Endometrium (tissue), 2 donors: ENCODE data around the gene JAKMIP1.

ENCODE experiments used
- FAIRE-seq: peaks from 2 replicates; lab custom pipeline; 2012; peaks lifted over from hg19 to GRCh38; lab: Jason Lieb, UNC
- donor health status: control.
- donor health status: control.

Gene JAKMIP1

DNA sequence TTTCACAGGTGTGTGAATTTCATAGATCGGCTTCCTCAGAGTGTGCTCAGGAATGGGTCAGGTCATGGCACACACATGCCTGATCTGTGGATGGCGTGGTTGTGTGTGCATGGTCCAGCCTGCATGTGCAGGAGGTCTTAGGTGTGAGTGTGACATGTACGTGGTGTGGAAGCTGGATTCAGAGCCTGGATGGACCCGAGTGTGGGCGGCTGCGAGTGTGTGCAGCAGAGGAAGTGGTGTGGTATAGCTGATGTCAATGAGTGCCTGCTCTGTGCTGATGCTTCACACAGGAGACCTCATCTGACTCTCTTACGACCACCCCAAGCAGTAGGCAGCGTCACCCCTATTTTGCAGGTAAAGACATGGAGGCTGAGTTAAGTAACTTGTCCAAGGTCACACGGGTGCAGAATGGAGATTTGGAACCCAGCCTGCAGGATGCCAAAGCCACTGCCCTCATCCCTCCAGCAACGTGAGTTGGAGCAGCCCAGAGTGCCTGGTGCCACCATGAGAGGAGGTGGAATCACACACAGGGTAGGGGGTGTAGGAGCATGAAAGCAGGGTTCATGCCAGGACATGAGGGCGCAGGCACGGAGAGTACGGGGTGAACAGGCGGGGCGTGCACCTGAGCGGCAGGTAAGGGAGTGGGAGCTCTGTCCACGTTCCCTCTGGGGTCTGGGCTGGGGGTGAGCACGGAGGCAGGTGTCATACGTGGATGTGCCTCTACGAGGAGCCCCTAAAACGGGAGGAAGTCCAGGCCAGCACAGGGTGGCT is 157.9 kb downstream of the JAKMIP1 start:
- FAIRE-seq, result no peak

DNA sequence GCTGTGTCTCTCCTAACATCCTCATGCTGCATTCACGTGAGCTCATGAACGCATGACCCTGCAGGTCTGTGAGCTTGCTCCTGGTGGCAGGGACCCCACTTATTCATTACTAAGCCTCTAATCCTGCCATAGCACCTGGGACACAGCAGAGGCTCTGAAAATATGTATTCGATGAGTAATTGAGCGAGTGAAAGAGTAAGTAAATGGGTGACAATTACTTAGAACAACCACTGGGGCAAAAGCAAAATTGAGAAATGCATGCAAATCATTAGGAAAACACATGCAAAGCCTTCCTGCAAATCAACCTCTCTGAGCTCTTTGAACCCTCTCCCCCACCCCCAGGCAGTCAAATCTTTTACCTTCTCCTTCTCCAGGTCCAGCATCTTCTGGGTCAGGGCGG is 158.5 kb downstream of the JAKMIP1 start:
- FAIRE-seq, result no peak

DNA sequence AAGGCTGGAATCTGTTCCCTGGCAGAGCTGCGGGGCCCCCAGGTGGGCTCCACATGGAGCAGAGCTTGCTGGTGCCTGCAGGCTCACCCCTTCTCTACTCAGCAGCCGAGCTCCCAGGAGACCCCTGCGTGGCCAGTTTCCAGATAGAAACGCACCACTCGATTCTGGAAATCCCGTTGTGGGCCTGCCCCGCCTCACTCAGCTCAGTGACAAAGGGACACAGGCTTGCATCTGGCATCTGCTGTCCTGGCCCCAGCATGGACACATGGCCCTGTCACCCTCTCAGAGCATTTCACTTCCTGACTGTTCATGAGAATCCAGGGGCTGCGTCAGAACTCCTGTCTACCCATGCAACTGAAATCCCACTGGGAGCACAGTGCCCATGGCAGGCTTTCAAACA is 161.6 kb downstream of the JAKMIP1 start:
- FAIRE-seq, result no peak

DNA sequence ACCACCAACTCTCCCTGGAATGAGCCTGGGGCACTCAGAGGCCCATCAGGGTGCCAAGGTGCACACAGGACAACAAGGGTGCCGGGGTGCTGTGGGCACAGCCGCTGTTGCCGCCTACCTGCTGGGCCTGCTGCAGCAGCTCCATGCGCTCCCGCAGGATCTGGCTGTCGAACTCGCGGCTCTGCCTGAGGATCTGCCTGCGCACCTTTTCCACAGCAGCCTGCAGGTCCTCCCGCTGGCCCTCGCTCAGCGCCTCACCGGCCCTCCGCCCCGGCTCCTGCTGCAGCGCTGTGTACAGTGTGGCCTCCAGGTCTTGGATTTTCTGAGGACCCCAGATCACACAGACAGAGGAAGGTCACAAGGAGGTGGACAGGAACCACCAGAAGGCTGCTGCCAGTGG is 164.6 kb downstream of the JAKMIP1 start:
- no peak for FAIRE-seq

DNA sequence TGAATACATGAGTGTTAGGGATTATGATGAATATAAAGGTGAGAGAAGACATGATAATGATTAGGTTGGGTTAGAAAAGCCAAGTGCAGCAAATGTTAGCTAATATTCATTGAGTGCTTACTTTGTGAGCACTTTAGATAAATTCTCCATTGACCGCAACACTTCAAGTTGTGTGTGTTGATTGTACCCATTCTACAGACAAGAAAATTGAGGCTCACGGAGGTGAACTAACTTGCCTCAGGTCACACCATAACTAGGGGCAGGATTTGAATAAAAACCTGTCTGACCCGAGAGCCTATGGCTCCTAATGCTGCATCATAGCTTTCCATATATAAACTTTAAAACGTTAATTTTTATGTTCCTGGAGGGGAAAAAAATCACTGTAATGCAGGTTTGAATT is 167.0 kb downstream of the JAKMIP1 start:
- no peak for FAIRE-seq

DNA sequence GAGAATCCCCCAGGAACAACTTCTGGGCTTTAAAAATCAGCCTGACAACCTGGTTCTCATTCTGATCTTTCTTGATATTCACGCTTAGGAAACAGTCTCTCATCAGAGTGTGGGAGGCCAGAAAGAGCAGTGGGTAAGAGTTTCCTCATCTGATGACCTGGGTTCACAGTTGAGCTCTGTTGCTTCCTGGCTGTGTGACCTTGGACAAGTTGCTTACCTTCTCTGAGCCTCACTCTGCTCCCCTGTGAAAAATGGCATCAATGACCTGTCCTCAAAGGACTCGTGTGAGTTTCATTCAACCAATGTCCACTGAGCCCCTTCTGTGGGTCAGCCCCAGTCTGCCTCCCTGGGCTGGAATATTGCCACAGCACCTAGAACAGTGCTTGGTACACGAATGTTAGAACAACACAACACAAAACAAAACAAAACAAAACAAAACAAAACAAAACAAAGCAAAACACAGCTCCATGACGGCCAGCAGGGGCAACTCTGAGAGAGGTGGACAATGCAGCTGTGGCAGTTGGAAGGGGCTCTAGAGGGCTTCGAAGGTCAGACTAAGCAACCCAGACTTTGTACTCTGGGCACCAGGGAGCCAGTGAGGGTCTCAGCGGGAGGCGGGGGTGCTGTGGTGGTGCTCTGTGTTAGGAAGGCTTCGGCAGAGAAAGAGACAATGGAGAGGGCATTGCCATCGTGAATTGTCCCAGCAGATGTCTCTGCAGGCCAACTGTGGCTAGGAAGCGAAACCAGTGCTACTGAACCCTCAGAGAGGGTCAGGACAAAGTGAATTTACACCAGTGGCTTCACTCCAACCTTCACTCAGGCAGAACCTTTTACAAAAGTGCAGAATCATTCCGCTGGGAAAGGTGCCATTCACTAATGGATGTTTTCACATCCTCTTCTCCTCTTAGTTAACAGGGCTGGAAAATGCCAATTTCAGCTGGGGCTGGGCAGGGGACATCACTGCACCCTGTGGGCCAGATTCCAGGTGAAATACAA is 167.8 kb downstream of the JAKMIP1 start:
- no peak for FAIRE-seq

DNA sequence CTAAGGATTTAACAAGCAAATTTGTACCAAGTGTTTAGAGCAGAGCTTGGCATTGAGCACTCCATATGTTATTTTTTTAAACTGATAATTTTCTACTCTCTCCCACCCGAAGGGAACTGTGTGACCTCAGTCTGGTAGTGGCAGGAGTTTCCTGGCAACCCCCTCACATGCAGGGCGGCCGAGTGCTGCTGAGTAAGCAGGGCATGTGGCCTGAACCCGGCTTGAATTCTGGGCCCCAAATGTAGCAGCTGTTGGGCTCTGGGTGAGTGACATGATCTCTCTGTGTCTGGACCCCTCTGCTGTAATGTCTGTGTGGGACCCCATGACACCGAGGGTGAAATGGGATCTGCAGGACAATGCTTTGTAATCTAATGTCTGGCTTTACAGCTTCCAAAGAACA is 168.5 kb downstream of the JAKMIP1 start:
- no peak for FAIRE-seq

DNA sequence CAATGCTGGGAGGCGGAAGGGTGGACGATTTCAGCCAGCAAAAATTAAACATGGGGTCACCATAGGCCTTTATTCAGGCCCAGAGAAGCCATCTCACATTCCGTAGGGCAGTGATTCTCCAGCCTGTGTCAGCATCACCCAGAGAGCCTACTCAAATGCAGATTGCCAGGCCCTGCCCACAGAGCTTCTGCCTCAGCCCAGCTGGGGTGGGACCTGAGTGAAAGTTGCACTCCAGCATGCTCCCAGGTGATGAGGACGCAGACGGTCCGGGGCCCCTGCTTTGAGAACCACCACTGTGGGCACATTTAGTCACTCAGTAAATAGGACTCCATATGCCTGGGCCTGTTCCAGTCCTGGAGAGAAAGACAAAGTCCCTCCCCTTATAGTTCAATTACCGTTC is 169.7 kb downstream of the JAKMIP1 start:
- no peak for FAIRE-seq

DNA sequence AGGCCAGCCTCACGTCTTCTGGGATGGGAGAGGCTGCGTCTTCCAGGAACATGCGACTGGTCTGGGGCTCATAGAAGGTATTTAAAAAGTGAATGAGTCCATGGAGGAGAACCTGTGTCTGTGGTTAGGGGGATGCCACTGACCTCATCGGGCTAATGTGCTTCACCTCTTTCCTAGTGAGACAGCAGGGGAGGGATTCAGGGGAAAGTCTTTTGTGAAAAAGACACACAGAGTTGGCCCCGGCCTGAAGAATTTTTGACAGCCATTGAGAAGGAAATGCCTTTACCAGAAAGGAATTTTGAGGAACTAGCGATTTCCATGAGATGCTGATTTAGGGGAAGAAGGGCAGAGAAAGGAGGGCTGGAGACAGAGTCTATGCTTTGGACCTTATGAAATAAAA is 171.1 kb downstream of the JAKMIP1 start:
- FAIRE-seq, result no peak

DNA sequence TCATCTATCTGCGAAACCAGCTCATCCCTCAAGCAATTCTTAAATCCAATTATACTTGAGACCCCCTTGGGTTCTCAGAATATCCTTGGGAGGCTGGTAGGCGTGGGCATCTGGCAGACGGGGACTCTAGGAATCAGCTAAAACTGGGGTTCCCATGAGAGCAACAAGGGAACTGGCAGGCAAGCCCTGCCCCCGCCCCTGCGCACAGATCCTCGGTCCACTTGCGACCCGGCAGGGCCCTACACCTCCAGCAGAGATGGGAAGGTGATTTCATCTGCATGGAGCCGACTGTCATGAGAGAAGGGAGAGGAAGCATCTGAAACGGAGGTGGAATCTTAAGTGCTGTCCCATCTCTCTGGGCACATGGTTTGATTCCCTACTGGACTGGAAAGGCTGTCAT is 172.2 kb downstream of the JAKMIP1 start:
- FAIRE-seq, result no peak

DNA sequence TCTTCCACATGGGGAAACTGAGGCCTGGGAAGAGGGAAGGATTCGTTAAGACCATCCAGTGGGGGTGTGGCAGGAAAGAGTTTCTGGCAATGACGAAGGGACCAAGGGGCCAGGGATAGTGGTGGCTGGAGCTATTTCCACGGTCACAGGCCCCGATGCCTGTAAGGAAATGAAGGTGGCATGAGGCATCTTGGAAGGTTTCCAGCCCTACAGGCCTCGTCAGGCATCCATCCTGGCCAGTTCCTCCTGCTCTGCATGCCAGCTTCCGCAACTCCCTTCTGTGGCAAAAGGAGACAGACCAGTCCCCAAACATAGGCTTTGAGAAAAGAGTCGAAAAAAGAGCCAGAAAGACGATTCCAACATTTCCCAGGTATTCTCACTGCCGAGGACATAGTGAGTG is 173.0 kb downstream of the JAKMIP1 start:
- FAIRE-seq, result no peak

DNA sequence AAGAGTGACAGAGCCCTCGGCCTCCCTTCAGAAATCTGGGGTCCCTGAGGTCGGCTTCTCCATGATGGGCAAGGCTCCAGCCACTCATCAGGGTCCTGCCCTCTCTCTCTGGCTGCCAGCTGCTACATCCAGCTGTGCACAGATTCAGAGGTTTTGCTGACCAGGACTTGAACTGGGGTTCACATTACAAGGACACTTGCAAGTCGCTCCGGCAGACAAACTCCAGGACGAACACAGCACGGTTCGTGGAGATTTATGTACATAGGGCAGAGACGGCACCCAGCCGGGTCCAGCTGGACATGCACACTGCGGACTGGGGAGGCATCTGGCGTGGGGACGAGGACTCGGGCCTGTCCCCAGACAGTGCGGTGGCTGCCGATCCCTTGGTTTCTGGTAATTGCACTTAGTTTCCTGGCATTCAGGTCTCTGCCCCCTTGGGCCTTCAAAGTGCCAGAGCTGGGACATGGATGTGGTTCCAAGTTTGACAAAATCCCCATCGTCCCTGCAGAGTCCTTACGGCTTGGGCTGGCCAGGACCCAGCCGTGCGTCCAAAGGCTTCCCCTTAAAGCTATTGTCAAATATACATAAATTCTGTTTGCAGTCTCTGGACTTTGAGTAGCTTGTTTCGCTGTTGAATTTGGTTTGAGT is 175.9 kb downstream of the JAKMIP1 start:
- FAIRE-seq, result no peak

DNA sequence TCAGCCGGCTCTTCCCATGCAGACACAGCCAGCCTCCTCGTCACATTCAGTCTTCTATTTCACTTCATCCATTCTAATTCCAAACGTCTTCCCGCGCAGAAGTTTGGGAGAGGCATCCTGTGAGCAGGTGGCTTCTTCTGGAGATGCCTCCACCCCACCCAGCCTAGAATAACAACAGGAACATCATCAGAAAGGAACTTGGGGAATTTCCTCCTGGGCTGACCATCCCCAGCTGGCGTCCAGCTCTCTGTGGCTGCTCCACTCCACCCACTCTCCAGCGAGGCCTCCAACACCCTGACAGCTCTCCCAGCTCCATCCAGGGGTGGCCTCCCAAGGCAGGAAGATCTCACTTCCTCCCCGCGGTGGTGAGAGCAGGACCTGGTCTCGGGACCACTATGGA is 176.6 kb downstream of the JAKMIP1 start:
- FAIRE-seq, result no peak

DNA sequence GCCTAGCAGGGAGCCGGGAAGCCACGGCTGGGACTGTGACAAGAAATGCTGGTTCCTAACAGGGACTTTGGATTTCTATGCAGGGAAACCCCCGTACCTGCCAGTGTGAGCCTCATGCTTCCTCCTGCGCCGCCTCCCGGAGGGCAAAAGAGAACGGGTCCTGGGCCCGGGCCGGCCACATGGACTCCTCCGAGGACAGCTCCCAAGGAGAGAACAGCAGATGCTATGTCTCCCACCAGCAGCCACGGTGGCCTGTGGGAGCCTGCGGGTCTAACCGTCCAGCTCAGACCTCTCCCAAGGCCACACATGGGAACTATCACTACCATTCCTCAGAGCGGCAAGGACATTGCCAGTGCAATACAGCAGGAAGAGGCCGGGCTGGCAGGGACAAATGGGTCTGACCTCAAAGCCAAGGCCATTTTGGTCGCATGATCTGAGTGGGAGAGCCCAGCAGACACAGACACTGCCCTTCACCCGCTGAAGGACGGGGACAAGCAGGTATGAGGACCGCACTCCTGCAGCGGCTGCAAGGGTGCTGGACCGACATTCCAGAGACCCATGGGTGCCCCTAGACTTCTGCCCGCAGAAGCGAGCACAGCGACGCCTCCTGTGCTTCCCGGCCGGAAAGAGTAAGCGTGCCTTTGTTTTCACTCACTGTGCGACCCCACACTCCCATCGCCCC is 177.6 kb downstream of the JAKMIP1 start:
- FAIRE-seq, result no peak

DNA sequence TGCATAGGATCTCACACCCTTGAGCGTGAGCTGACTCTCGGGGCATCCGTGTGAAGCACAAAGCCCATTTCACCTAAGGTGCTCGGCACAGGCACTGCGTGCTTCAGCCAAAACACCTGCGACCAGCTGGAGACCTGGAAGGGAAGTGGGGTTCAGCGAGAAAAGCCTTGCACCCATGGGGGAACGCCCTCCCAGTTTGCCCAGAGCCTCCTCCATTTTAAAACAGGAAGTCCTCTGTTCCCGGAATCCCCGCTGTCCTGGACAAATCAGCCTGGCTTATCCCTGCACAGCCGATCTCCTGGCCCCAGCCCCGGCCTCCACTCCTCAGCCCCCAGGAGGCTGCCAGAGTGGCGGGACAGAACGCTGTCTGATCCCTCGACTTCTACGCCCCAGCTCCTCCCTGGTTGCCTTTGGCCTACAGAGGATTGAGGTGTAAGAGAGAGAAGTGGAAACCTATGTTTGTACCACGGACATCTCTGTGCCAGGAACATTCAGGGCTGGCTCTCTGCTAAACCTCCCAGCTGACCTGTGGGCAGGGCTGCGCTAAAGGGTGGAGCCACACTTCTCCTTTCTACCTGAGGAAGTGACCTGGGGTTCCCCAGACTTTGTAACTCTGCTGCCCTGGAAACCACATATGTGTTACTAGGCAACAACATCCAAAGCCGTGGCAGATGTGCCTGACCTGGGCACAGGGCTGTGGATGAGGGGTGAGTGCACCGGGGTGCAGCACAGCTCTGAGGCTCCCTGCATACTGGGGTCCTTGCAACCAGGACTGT is 178.3 kb downstream of the JAKMIP1 start:
- no peak for FAIRE-seq

DNA sequence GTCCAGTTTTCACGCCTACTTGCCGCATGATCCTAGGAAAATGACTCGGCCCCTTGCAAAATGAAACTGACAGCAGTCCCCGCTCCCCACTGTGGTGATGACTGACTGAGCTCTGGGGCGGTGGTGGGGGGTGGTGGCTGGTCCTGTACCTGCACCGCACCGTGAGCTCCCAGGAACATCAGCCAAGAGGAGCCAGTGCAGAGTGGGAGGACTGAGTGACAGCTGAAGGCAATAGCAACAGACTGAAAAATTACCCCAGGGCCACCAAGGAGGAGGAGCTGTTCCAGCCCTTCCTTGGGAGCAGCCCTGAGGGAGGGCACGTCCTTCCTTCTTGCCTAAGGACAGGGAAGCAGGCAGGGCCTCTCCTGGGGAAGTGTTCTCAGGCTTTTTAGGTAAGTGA is 179.7 kb downstream of the JAKMIP1 start:
- FAIRE-seq, result no peak

DNA sequence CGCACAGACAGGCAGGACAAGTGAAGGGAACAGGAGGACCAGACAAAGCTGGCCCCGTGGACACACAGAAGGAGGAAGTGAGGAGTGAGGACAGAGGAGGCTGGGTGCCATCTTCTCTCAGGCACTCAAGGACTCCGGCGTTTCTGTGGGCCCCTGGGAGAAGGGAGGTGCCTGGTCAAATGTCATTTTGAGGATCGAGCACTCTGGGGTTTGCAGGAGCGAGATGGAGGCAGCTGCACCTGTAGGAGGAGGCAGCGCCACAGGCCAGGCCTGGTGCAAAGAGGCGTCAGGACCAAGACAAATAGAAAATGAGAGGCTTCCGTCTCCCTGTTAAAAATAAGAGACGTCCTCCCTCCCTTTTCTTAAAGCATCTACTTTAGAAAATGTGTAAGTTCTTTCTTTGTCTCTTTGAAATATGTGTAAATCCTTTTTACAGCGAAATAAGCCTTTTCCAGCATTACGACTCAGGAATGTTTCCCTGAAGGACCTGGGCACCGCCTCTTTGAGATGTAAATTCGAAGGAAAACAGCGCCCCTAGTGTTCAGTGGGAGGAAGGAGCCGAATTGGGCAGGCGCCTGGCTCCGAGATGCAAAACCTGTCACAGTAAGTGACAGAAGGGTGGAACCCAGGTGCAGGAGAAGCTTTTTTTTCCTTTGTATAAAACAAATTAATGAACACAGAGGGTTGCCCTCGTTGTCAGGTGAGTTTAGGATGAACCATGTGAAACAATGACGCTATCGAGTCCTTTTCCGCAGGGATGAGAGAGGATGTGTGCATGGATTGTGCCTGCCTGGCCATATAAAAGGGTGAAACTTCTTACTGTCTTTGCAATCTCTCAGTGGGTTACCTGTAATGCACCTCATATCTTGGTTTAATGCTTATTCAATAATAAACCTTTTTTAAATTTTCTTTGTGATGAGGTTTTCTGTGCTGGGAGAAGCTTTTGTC is 180.8 kb downstream of the JAKMIP1 start:
- no peak for FAIRE-seq

DNA sequence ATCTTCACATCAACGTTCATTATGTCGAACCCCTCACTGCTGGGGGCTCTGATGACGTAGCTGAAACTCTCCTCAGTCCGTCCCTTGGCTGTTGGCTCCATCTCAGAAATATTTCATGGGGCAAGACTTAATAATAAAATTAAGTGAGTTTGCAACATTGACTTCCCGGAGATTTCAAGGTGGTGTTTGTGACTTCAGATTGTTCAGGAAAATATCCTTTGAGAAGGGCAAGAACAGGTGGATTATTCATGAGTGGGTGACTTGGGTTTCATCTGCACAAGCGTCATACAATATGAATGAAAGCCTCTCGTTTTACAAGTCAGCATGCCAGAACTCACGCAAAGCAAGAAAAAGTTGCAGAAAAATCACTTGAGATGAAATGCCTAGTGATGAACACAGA is 182.0 kb downstream of the JAKMIP1 start, which contains the start of gene C4orf50:
Gene C4orf50, minus strand, starts transcription at position 101 of the 400 bp plus-strand sequence.
- FAIRE-seq, result no peak

DNA sequence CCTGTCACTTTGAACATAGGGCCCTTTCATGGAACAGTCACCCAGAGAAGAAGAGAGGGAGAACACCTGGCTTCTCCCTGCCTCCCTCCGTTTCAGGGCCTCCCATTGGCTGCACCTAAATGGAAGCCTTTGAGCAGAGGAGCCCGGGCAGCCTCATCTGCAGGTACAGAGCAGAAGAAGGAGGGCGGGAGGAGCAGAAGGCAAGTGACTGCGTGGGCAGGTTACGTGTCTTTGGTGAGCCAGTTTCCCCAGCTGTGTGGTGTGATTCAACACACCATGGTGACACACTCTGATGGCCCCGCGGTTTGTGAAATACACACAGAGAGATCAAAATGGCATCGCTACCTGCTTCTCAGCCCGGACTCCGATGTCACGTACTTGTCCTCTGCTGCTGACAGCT is 182.5 kb downstream of the JAKMIP1 start:
- FAIRE-seq, result no peak

DNA sequence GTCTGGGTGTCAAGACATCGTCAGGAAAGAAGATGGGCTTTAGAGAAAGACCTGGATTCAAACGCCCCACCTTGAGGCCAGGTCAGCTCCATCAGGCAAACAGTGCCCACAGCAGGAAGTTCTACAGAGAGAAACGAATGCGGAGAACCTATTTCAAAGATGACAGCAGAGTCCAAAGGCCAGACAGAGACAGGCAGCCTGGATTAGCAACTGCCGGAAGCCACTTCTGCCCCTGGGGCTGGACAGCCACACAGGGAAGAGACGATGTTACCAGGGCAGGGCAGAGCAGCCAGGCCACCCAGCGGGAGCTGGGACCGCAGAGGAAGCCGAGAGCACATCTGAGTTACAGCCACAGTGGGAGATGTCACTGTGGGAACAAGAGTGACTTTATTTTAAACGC is 183.3 kb downstream of the JAKMIP1 start:
- no peak for FAIRE-seq
